K562 (cell line): ENCODE results near the gene GSDME. TPM values are rescaled to one million over a fixed set of nuclear protein-coding genes. Genes with fewer than 3 reads are reported as not detected.

Experiments
- CBX3 ChIP-seq, 2 experiments: IDR thresholded peaks; 1 replicate in 1 of 2; 2 replicates in 1 of 2; pipeline ENCODE4 v1.6.1; 2012; ENCODE audit warnings: inconsistent platforms in 2 of 2, low read length in 2 of 2, borderline replicate concordance in 1 of 2, control low read depth in 1 of 2
- CREM ChIP-seq: IDR thresholded peaks from 2 replicates; pipeline ENCODE4 v1.6.1; 2014; ENCODE audit warnings: antibody characterized with exemption, low read depth
- GABPB1 ChIP-seq: sonication (generic); formaldehyde crosslinking; IDR thresholded peaks from 2 replicates; pipeline ENCODE4 v1.8.0; 2022; ENCODE audit warnings: mild to moderate bottlenecking, missing genetic modification reagents
- KLF13 ChIP-seq: fragments of 450-650 bp; IDR thresholded peaks from 2 replicates; pipeline ENCODE4 v1.6.1; 2016; ENCODE audit warnings: missing genetic modification characterization, low read depth, mild to moderate bottlenecking, missing compliant biosample characterization, moderate library complexity, borderline replicate concordance
- LCOR ChIP-seq: sonication (generic); formaldehyde crosslinking; IDR thresholded peaks from 2 replicates; pipeline ENCODE4 v1.8.0; 2022; ENCODE audit warnings: mild to moderate bottlenecking, missing genetic modification reagents
- LEF1 ChIP-seq: fragments of 450-650 bp; IDR thresholded peaks from 2 replicates; pipeline ENCODE4 v1.6.1; 2016; ENCODE audit warnings: mild to moderate bottlenecking
- NR4A1 ChIP-seq, 2 experiments: fragments of 250-450 bp in 1 of 2; fragments of 450-650 bp in 1 of 2; sonication (Bioruptor Pico) in 1 of 2; IDR thresholded peaks; 2 replicates each; pipeline versions ENCODE4 v1.4.0 to v1.6.1; 2016 to 2020; ENCODE audit warnings: mild to moderate bottlenecking in 2 of 2, missing compliant biosample characterization in 1 of 2, missing genetic modification characterization in 1 of 2, moderate library complexity in 1 of 2
- OTX1 ChIP-seq: fragments of 450-650 bp; formaldehyde crosslinking; IDR thresholded peaks from 2 replicates; pipeline ENCODE4 v1.4.0; 2022; ENCODE audit warnings: mild to moderate bottlenecking
- POLR2G ChIP-seq: fragments of 200-400 bp; formaldehyde crosslinking; IDR thresholded peaks from 2 replicates; pipeline ENCODE4 v1.6.1; 2017; ENCODE audit warnings: low read depth, mild to moderate bottlenecking, antibody characterized with exemption, low read length, moderate library complexity
- RAD51 ChIP-seq: fragments of 450-650 bp; IDR thresholded peaks from 2 replicates; pipeline ENCODE4 v1.7.1; 2016; ENCODE audit warnings: low read depth, mild to moderate bottlenecking, borderline replicate concordance
- RCOR1 ChIP-seq, 2 experiments: IDR thresholded peaks; 2 replicates each; pipeline ENCODE4 v1.6.1; 2012; ENCODE audit warnings: low read depth in 2 of 2, low read length in 2 of 2, borderline replicate concordance in 1 of 2, improper control_type of control experiment in 1 of 2
- TOE1 ChIP-seq, 2 experiments: fragments of 450-650 bp in 1 of 2; sonication (generic) in 1 of 2; formaldehyde crosslinking in 1 of 2; IDR thresholded peaks; 2 replicates each; pipeline versions ENCODE4 v1.7.1 to v1.8.0; 2016 to 2022; ENCODE audit warnings: borderline replicate concordance in 2 of 2, mild to moderate bottlenecking in 2 of 2, antibody characterized with exemption in 1 of 2, inconsistent platforms in 1 of 2, low read depth in 1 of 2, missing genetic modification reagents in 1 of 2, moderate library complexity in 1 of 2
- ZNF133 ChIP-seq: fragments of 250-450 bp; sonication (Bioruptor Pico); IDR thresholded peaks from 2 replicates; pipeline ENCODE4 v1.4.0; 2020; ENCODE audit warnings: mild to moderate bottlenecking
- ZNF589 ChIP-seq: fragments of 200-800 bp; sonication (Bioruptor generic); IDR thresholded peaks from 2 replicates; pipeline ENCODE4 v1.6.1; 2016; ENCODE audit warnings: low read depth, missing genetic modification characterization, missing compliant biosample characterization
- polyA plus RNA-seq, 8 experiments: library from polyadenylated mRNA; depleted of rRNA in 4 of 8; stranded (reverse) in 5 of 8; unstranded in 3 of 8; fragments of >200 nt; fragmentation: Nextera tagmentation in 2 of 8; fragmentation: Illumina TruSeq in 1 of 8; extraction: Ambion mirVana in 2 of 8; extraction: Trizol in 1 of 8; gene quantifications; 2 replicates each; pipeline versions ENCODE4 v1.2.1 to v1.2.3, GENCODE V29; 2011 to 2014; ENCODE audit warnings: inconsistent platforms in 1 of 8, missing spikeins in 1 of 8
- total RNA-seq, 7 experiments: library from RNA; depleted of rRNA in 6 of 7; stranded (reverse); fragments of >200 nt in 6 of 7; fragmentation: Illumina TruSeq in 2 of 7; extraction: Trizol in 2 of 7; gene quantifications; 2 replicates each; pipeline versions ENCODE4 v1.2.1 to v1.2.3, GENCODE V29; 2011 to 2021; ENCODE audit warnings: low replicate concordance in 1 of 7
- TF ChIP-seq, protein P1 (sequence below): fragments of 250-450 bp; sonication (Bioruptor Pico); IDR thresholded peaks from 2 replicates; pipeline ENCODE4 v1.8.0; 2022; ENCODE audit warnings: moderate library complexity, mild to moderate bottlenecking, inconsistent platforms
- TF ChIP-seq, protein P2 (sequence below): fragments of 450-650 bp; IDR thresholded peaks from 2 replicates; pipeline ENCODE4 v1.6.1; 2016; ENCODE audit warnings: missing biosample characterization, missing genetic modification characterization
- TF ChIP-seq, protein P3 (sequence below): fragments of 250-450 bp; sonication (Bioruptor Pico); IDR thresholded peaks from 2 replicates; pipeline ENCODE4 v1.8.0; 2021; ENCODE audit warnings: moderate library complexity, mild to moderate bottlenecking, inconsistent platforms
- TF ChIP-seq, protein P4 (sequence below): IDR thresholded peaks from 2 replicates; pipeline ENCODE4 v1.6.1; 2014; ENCODE audit warnings: antibody characterized with exemption
- TF ChIP-seq, protein P5 (sequence below): fragments of 200-800 bp; sonication (Bioruptor generic); IDR thresholded peaks from 2 replicates; pipeline ENCODE4 v1.6.1; 2017; ENCODE audit warnings: missing genetic modification characterization, missing compliant biosample characterization

The GSDME gene
- total and polyA plus RNA-seq, 9 of the 15 experiments (the other 6 are each of a cell fraction or from before 2014, with no cell fraction given), result 0.37 to 1.9 (median 0.62) TPM

DNA sequence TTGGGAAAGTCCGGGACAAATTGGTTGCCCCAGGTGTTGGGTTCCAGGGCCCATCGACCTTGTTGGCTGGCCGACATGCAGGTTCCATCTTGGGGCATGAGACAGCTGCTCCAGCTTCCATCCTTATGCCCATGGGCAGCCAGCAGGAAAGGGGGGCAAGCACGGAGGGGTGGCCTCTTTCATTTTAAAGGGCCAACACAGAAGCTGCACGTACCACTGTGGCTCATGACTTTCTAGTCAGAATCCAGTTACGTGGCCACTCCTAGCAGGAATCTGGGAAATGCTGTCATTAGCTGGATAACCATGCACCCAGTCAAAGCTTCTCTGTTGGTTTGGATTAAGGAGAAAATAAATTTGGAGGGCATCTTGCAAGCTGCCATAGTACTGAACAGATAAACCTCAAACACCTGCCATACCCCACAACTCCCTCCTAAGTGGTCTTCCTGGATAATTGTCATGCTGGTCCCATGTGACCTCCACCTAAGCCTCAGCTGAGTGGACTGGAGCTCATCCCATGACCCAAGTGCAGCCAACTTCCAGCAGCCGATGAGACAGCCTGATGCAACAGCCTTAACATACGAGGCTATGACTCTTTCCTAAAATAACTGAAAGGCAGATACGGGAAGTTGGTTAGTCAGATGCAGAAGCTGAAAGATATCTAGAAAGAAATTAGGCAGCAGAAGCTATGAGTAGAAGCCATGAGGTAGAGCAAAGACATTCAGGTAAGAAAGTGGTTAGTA is 21.4 kb upstream of the GSDME start (continued):
- no peak for TF ChIP-seq NR4A1 (CRISPR knock-in tag; IDR thresholded peaks at IDR 0.05)
- TF ChIP-seq NR4A1 (tag; IDR thresholded peaks at IDR 0.05), result peak; percentile 94
- TF ChIP-seq, protein P1, sequence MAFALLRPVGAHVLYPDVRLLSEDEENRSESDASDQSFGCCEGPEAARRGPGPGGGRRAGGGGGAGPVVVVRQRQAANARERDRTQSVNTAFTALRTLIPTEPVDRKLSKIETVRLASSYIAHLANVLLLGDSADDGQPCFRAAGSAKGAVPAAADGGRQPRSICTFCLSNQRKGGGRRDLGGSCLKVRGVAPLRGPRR (CRISPR knock-in tag), result 0 out of 2 replicates have a peak, but pooled peaks have one; percentile 4
- TF ChIP-seq, protein P2, sequence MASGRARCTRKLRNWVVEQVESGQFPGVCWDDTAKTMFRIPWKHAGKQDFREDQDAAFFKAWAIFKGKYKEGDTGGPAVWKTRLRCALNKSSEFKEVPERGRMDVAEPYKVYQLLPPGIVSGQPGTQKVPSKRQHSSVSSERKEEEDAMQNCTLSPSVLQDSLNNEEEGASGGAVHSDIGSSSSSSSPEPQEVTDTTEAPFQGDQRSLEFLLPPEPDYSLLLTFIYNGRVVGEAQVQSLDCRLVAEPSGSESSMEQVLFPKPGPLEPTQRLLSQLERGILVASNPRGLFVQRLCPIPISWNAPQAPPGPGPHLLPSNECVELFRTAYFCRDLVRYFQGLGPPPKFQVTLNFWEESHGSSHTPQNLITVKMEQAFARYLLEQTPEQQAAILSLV (tag), result 0 out of 2 replicates have a peak, but pooled peaks have one; percentile 63
- TF ChIP-seq LEF1, result peak; percentile 25; the same call in 1 of the 2 replicates
- 0 out of 2 replicates have a peak, but pooled peaks have one; percentile 6 for TF ChIP-seq GABPB1 (CRISPR knock-in tag)
- peak; percentile 24; the same call in 1 of the 2 replicates for TF ChIP-seq ZNF133 (CRISPR knock-in tag)
- TF ChIP-seq CREM, result peak; percentile 22; the same call in 1 of the 2 replicates
- peak; percentile 83; the same call in 1 of the 2 replicates for TF ChIP-seq OTX1 (CRISPR knock-in tag)
- TF ChIP-seq LCOR (CRISPR knock-in tag), result peak; percentile 79
- peak in 1 of 2 experiments; percentile 55; a peak in 1 of 4 replicates for TF ChIP-seq RCOR1 (IDR thresholded peaks at IDR 0.05; ENCODE audit: borderline replicate concordance in 1 of 2, low read depth in 2 of 2, low read length in 2 of 2)
- TF ChIP-seq, protein P3, sequence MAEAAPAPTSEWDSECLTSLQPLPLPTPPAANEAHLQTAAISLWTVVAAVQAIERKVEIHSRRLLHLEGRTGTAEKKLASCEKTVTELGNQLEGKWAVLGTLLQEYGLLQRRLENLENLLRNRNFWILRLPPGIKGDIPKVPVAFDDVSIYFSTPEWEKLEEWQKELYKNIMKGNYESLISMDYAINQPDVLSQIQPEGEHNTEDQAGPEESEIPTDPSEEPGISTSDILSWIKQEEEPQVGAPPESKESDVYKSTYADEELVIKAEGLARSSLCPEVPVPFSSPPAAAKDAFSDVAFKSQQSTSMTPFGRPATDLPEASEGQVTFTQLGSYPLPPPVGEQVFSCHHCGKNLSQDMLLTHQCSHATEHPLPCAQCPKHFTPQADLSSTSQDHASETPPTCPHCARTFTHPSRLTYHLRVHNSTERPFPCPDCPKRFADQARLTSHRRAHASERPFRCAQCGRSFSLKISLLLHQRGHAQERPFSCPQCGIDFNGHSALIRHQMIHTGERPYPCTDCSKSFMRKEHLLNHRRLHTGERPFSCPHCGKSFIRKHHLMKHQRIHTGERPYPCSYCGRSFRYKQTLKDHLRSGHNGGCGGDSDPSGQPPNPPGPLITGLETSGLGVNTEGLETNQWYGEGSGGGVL, result peak; percentile 35; the same call in 1 of the 2 replicates
- TF ChIP-seq POLR2G, result 0 out of 2 replicates have a peak, but pooled peaks have one; percentile 22
- TF ChIP-seq CBX3 (IDR thresholded peaks at IDR 0.05; ENCODE audit: borderline replicate concordance in 1 of 2, low read length in 2 of 2), result no peak
- TF ChIP-seq RAD51, result peak; percentile 82
- TF ChIP-seq, protein P4, sequence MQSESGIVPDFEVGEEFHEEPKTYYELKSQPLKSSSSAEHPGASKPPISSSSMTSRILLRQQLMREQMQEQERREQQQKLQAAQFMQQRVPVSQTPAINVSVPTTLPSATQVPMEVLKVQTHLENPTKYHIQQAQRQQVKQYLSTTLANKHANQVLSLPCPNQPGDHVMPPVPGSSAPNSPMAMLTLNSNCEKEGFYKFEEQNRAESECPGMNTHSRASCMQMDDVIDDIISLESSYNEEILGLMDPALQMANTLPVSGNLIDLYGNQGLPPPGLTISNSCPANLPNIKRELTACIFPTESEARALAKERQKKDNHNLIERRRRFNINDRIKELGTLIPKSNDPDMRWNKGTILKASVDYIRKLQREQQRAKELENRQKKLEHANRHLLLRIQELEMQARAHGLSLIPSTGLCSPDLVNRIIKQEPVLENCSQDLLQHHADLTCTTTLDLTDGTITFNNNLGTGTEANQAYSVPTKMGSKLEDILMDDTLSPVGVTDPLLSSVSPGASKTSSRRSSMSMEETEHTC, result peak; percentile 91
- TF ChIP-seq, protein P5, sequence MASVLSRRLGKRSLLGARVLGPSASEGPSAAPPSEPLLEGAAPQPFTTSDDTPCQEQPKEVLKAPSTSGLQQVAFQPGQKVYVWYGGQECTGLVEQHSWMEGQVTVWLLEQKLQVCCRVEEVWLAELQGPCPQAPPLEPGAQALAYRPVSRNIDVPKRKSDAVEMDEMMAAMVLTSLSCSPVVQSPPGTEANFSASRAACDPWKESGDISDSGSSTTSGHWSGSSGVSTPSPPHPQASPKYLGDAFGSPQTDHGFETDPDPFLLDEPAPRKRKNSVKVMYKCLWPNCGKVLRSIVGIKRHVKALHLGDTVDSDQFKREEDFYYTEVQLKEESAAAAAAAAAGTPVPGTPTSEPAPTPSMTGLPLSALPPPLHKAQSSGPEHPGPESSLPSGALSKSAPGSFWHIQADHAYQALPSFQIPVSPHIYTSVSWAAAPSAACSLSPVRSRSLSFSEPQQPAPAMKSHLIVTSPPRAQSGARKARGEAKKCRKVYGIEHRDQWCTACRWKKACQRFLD, result peak; percentile 94
- no peak for TF ChIP-seq KLF13 (tag)
- TF ChIP-seq ZNF589 (CRISPR knock-in tag), result peak; percentile 98
- TF ChIP-seq TOE1 (IDR thresholded peaks at IDR 0.05; ENCODE audit: borderline replicate concordance), result peak; percentile 85; the same call in 1 of the 2 replicates
- no peak for TF ChIP-seq TOE1 (CRISPR knock-in tag; IDR thresholded peaks at IDR 0.05; ENCODE audit: borderline replicate concordance, low read depth)
